ENCODE results near the gene TRO.

Gene TRO

DNA sequence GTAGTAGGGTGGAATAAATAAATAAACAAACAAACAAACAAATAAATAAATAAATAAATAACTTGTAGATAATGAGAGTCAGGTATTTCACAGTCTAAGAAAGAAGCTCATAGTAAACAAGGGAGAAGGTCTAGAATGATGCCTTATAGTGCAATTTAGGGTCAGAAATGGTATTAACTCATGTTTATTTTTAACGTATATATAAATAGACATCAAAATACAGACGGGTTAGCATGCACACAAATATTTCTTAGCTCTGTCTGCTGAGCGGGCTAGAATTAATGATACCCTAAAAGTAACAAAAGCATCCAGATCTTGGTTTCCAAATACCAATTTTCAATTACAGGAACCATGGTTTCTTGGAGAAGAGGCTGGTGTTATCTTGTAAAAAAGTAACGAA lies 56.8 kb downstream of the TRO start:
- no peak for DNase-seq

DNA sequence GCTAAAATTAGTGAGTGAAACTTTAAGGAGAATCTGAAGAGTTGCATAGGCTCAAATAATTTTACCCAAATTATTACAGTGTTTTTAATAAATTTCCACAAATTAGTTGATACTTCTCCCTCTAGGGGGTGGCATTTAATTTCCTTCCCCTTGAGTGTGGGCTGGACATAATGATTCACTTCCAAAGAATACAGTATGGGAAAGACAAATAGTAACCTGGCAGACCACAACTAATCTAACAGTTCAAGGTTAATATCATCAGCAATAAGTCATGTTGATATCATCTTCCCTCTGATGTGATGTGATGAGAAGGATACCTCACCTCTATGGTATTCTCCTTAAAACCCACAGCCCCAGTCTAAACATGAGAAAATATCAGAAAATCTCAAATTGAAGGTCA lies 57.8 kb downstream of the TRO start:
- no peak for DNase-seq

DNA sequence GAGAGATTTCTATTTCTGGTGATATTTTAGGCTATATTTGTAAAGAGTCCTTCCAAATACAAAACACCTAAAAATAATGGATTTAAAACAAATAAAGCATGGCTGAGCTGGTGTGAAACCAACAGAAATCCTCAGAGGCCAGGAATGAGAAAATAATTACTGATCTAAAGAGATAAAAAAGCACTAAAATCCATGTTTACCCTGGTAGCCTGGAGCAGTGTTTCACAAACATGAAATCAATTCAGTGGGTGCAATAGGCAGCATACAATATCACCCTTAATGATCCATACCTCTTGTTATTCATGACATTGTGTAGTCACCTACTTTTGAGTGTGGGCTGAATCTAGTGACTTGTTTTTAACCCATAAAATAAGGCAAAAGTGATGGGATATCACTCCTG lies 58.8 kb downstream of the TRO start:
- DNase-seq, result no peak

DNA sequence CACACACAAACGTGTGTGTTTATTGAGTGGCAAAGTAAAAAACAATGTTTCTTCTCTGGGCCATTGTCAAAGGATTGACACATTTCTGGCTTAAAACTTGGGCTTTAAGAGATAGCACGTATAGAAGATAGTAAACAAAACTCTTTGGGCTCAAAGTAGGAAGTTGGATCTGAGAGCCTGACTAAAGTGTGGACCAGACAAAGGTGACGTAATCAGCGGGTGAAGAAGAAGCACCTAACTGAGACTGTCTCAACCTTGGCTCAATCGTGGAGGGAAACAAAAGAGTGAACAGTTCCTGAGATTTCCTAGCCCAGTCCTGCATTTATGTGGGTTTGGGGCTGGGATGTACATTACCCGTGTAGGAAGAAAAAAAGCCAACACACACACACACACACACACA lies 59.7 kb downstream of the TRO start:
- DNase-seq, result no peak
